Measurements from ENCODE around the gene EIF4B.

EIF4B gene

DNA sequence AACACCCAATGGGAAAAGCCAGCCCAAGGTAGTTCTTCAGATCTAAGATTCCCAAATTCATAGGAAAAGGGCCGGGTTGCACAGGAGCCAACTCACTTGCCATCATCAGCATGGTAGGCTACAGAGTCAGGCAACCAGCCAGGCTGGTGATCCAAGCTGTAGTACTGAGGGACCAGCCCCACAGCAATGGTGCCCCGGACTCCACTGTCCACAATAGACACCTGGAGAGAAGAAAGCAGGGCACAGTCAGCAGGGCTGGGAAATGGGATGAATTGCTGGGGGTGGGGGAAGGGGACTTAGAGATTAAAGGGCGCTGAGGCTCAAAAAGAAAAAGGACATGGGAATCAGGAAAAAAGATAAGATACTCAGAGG lies 68.7 kb downstream of the EIF4B start:
- TF ChIP-seq, protein P1, sequence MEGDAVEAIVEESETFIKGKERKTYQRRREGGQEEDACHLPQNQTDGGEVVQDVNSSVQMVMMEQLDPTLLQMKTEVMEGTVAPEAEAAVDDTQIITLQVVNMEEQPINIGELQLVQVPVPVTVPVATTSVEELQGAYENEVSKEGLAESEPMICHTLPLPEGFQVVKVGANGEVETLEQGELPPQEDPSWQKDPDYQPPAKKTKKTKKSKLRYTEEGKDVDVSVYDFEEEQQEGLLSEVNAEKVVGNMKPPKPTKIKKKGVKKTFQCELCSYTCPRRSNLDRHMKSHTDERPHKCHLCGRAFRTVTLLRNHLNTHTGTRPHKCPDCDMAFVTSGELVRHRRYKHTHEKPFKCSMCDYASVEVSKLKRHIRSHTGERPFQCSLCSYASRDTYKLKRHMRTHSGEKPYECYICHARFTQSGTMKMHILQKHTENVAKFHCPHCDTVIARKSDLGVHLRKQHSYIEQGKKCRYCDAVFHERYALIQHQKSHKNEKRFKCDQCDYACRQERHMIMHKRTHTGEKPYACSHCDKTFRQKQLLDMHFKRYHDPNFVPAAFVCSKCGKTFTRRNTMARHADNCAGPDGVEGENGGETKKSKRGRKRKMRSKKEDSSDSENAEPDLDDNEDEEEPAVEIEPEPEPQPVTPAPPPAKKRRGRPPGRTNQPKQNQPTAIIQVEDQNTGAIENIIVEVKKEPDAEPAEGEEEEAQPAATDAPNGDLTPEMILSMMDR (IDR thresholded peaks at IDR 0.05; ENCODE audit: insufficient read depth, missing control alignments): no peak
- DNase-seq (ENCODE audit: insufficient read length, low spot score) (no peak), FAIRE-seq (no peak)

DNA sequence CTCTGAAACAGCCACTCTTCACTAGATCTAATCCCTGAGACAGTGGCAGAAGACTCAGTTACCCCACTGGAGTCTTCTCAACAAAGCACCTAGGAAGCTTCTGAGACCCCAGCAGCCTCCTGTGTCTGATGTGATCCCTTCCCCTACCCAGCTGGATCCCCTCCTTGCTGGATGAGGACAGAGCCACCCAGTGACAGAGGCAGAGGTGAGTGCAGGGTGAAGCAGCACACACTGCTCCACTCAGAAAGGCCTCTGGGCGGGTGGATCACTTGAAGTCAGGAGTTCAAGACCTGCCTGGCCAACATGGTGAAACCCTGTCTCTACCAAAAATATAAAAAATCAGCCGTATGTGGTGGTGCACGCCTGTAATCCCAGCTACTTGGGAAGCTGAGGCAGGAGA lies 70.2 kb downstream of the EIF4B start:
- no peak for FAIRE-seq
- no peak for DNase-seq (ENCODE audit: insufficient read length, low spot score)
- TF ChIP-seq, protein P1 (IDR thresholded peaks at IDR 0.05; ENCODE audit: insufficient read depth, missing control alignments): no peak

DNA sequence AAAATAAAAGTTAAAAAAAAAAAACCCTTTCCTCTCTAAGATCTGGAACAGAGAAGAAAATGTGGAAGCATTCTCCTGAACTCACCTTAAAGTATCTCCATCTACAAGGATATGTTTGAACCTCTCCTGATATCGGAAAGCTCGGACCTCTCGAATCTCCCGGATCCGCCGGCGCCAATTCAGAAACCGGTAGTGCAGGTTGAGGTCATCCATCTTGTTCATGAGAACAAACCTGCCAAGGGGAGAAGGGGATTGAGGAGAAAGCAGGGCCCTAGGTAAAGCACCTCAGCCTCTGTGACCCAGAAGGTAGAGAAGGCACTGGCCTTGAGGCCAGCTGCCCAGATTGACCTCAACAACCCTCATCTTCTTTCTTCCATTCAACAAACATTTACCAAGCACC lies 70.8 kb downstream of the EIF4B start:
- DNase-seq (ENCODE audit: insufficient read length, low spot score) (no peak), FAIRE-seq (no peak)
- TF ChIP-seq, protein P1 (IDR thresholded peaks at IDR 0.05; ENCODE audit: insufficient read depth, missing control alignments): no peak

DNA sequence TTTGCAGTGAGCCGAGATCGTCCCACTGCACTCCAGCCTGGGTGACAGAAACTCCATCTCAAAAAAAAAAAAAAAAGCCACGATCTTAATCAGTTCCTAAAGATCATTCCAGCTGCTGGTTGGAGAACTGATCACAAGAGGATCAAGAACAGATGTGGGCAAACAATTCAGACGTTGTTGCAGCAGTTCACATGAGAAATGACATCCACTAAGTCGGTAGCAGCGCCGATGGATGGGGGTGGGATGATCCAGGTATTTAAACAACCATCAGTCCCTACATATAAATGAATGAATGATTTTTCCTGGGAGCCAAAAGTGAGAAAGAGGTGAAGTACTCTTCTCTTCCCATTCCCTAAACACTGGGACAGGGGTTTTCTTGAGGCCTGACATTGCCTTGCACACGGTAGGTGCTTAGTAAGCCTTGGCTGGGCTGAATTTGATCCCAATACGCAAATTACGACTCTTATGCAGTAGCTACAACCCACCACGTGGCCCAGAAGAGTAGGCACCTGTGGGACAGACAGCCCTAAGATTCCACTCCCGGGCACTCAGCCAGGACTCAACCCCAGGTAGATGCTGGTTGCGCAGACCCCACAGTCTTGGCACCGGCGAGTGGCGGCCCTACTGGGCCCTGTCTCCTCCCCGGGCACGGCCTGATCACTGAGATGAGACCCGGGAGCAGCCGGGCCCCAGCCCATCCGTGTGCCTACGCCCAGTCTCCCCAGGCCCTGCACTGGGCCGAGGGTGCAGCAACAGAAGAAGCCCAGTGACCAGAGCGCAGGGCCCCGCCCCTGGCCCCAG lies 72.4 kb downstream of the EIF4B start:
- DNase-seq (ENCODE audit: insufficient read length, low spot score) (no peak), FAIRE-seq (no peak)
- TF ChIP-seq, protein P1 (IDR thresholded peaks at IDR 0.05; ENCODE audit: insufficient read depth, missing control alignments): no peak

DNA sequence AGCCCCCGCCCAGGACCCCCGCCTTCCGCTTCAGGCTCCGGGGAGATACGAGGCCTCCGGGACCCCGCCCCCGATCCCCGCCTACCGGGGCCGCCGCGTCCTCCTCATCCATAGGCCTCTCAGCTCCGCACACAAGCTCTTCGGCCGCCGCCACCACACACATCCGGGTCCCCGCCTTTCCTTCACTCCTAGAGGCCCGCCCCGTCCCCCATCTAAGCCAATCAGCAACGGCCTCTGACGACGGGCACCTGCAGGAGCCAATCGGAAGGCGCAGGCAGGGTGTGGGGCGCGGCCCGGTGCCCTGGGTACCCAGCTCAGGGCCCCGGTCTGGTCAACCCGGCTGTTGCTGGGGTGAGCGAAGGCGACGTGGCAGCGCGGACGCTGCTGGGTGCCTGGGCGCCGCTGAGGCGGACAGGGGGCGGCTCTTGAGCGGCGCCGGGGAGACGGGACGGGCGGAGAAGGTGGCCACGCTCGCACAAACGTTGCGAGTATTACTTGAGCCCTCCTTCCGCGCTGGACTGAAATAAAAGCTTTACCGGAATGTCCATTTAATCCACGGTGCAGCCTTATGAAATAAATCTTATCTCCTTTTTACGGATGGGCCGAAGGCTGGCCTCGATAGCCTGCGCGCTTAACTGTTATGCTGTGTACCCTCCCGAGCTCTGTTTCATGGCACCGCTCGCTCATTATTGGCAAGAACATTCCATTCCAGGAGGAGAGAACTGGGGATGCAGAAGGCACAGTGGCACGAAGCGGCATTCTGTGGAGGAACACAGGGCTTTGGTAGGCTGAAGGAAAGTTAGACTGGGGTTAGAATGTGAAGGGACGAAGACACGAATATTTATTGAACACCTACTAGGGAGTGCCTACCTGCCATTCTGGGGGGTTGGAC lies 73.2 kb downstream of the EIF4B start, which contains the start of gene SPRYD3:
Gene SPRYD3 (minus strand): TSS at position 165 of the 892 bp plus-strand sequence. CDS start 57 bp downstream, at position 108.
- FAIRE-seq (no peak), DNase-seq (ENCODE audit: insufficient read length, low spot score) (peak; percentile 99)
- TF ChIP-seq, protein P1 (IDR thresholded peaks at IDR 0.05; ENCODE audit: insufficient read depth, missing control alignments): no peak

DNA sequence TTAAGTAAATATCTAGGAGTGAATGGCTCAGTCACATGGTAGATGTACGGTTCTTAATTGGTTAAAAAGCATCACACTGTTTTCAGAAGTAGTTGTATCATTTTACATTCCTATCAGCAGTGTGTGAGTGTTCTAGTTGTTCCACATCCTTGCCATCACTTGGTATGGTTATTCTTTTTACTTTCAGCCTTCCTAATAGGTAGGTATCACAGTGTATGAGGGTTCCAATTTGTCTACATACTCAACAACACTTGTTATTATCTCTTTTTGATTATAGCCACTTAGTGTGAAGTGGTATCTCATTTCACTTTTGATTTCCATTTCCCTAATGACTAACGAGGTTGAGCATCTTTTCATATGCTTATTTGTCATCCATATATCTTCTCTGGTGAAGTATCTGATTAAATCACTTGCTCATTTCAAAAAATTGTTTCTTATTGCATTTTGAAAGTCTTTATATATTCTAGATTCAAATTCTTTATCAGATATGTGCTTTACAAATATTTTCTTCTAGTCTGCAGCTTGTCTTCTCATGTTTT lies 76.5 kb downstream of the EIF4B start:
- FAIRE-seq (no peak), DNase-seq (ENCODE audit: insufficient read length, low spot score) (no peak)
- TF ChIP-seq, protein P1 (IDR thresholded peaks at IDR 0.05; ENCODE audit: insufficient read depth, missing control alignments): no peak

Data from D721Med (cell line).